HepG2 (cell line): Measurements from ENCODE around the gene LIPH. TPM values are rescaled to one million over a fixed set of nuclear protein-coding genes. Genes with fewer than 3 reads are reported as not detected.

Experiments
- ATAC-seq: fragments of 200-7000 bp; cut with Tn5 transposase; 3 replicates; pipeline ENCODE4 v1.9.1; 2020; ENCODE audit warnings: mild to moderate bottlenecking, moderate library complexity
- BruUV-seq: library from RNA; stranded (reverse); fragments of 400-500 nt; replicated peaks from 2 replicates; lab custom pipeline; 2021; lab: Mats Ljungman, UMichigan
- CTCF ChIA-PET: fragments of 300-600 bp; formaldehyde crosslinking; extraction: SDS; loops from one replicate; lab custom pipeline; 2021; ENCODE audit warnings: low total read pairs, inconsistent platforms, low intra/inter-chr PET ratio; lab: Yijun Ruan, JAX
- POLR2A ChIA-PET: fragments of 350-600 bp; sonication (Branson Sonifier 250); formaldehyde crosslinking; loops from one replicate; lab custom pipeline; 2020; ENCODE audit warnings: antibody characterized with exemption, inconsistent platforms; lab: Yijun Ruan, JAX
- DNase-seq: peaks from one replicate; pipeline ENCODE4 v3.0.0-alpha.2; 2015; ENCODE audit warnings: low spot score
- FAIRE-seq: peaks from 3 replicates; lab custom pipeline; 2011; peaks lifted over from hg19 to GRCh38; lab: Jason Lieb, UNC
- H2AFZ ChIP-seq: one replicate; pipeline ENCODE4 v1.6.1; 2011; ENCODE audit warnings: low read length, inconsistent platforms
- H3K27ac ChIP-seq: fragments of 300-600 bp; 3 replicates; pipeline ENCODE4 v1.8.0; 2011; ENCODE audit warnings: mixed run types, mild to moderate bottlenecking, mixed read lengths, low read length, inconsistent platforms; ENCODE audit not compliant: insufficient read depth; ENCODE audit errors: extremely low read length
- H3K27me3 ChIP-seq, 2 experiments: fragments of 200-600 bp in 1 of 2; 2 replicates in 1 of 2; 3 replicates in 1 of 2; pipeline versions ENCODE4 v1.6.0 to v1.8.0; 2011; ENCODE audit warnings: low read length in 2 of 2, mild to moderate bottlenecking in 2 of 2, moderate library complexity in 2 of 2, inconsistent platforms in 1 of 2; ENCODE audit not compliant: insufficient read depth in 2 of 2, control insufficient read depth in 1 of 2
- H3K36me3 ChIP-seq, 2 experiments: fragments of 200-600 bp in 1 of 2; replicated peaks in 1 of 2; 2 replicates in 1 of 2; 3 replicates in 1 of 2; pipeline versions ENCODE4 v1.5.1 to v1.8.0; 2011; ENCODE audit warnings: low read length in 2 of 2, inconsistent platforms in 1 of 2; ENCODE audit not compliant: insufficient read depth in 2 of 2, control insufficient read depth in 1 of 2
- H3K4me1 ChIP-seq: 2 replicates; pipeline ENCODE4 v1.5.1; 2012; ENCODE audit warnings: low read length, inconsistent platforms; ENCODE audit not compliant: insufficient read depth
- H3K4me2 ChIP-seq: 2 replicates; pipeline ENCODE4 v1.6.0; 2011; ENCODE audit warnings: low read depth, low read length, inconsistent platforms
- H3K4me3 ChIP-seq, 3 experiments: fragments of 200-600 bp in 1 of 3; sonication (generic), shearing (Covaris generic) in 1 of 3; replicated peaks in 1 of 3; 2 replicates each; pipeline ENCODE4 v1.5.1; 2011 to 2016; ENCODE audit warnings: low read length in 3 of 3, inconsistent platforms in 2 of 3, low read depth in 2 of 3, mild to moderate bottlenecking in 2 of 3, control low read depth in 1 of 3, mixed read lengths in 1 of 3; ENCODE audit not compliant: insufficient read depth in 1 of 3
- H3K79me2 ChIP-seq: one replicate; pipeline ENCODE4 v1.6.1; 2011; ENCODE audit warnings: low read length, inconsistent platforms; ENCODE audit not compliant: insufficient read depth
- H3K9ac ChIP-seq: 2 replicates; pipeline ENCODE4 v1.6.0; 2011; ENCODE audit warnings: mild to moderate bottlenecking, low read depth, low read length, inconsistent platforms; ENCODE audit not compliant: insufficient read depth
- H3K9me3 ChIP-seq: 2 replicates; pipeline ENCODE4 v1.5.1; 2012; ENCODE audit warnings: mild to moderate bottlenecking, low read length
- H4K20me1 ChIP-seq: 2 replicates; pipeline ENCODE4 v1.6.0; 2011; ENCODE audit warnings: inconsistent platforms, mild to moderate bottlenecking, low read length, moderate library complexity; ENCODE audit not compliant: insufficient read depth
- GABPB1 ChIP-seq: IDR thresholded peaks from 2 replicates; pipeline ENCODE4 v1.6.1; 2016; ENCODE audit warnings: mild to moderate bottlenecking, missing genetic modification reagents, moderate library complexity, missing compliant biosample characterization
- KMT2B ChIP-seq: IDR thresholded peaks from 2 replicates; pipeline ENCODE4 v1.6.1; 2016; ENCODE audit warnings: missing genetic modification reagents, missing compliant biosample characterization
- NCOA1 ChIP-seq: sonication (generic); formaldehyde crosslinking; IDR thresholded peaks from 2 replicates; pipeline ENCODE4 v1.9.0; 2021; ENCODE audit warnings: missing genetic modification reagents
- RCOR2 ChIP-seq: IDR thresholded peaks from 2 replicates; pipeline ENCODE4 v1.6.1; 2016; ENCODE audit warnings: missing biosample characterization, missing genetic modification reagents
- RFXANK ChIP-seq: IDR thresholded peaks from 2 replicates; pipeline ENCODE4 v1.6.1; 2016
- ZC3H13 ChIP-seq: sonication (generic); formaldehyde crosslinking; IDR thresholded peaks from 2 replicates; pipeline ENCODE4 v1.8.1; 2023; ENCODE audit warnings: mild to moderate bottlenecking, missing genetic modification reagents, moderate library complexity
- ZNF567 ChIP-seq: sonication (generic); formaldehyde crosslinking; IDR thresholded peaks from 2 replicates; pipeline ENCODE4 v1.8.1; 2023; ENCODE audit warnings: mild to moderate bottlenecking, missing genetic modification reagents, borderline replicate concordance
- ZNF598 ChIP-seq: sonication (generic); formaldehyde crosslinking; IDR thresholded peaks from 2 replicates; pipeline ENCODE4 v1.5.1; 2020; ENCODE audit warnings: mild to moderate bottlenecking, missing genetic modification reagents, borderline replicate concordance
- ZNF878 ChIP-seq: sonication (generic); formaldehyde crosslinking; IDR thresholded peaks from 2 replicates; pipeline ENCODE4 v1.8.1; 2023; ENCODE audit warnings: mild to moderate bottlenecking, missing genetic modification reagents, moderate library complexity
- WGBS: methylation state at CpG from one replicate; pipeline ENCODE4 v1.1.6; 2017; ENCODE audit warnings: low lambda C conversion rate; 5-methylcytosine and 5-hydroxymethylcytosine counted together
- in situ Hi-C: cut with HindIII; loops from 2 replicates; pipeline ENCODE4 v1.10.0; 2017; ENCODE audit warnings: low pct_unique_long_range_greater_than_20kb; ENCODE audit not compliant: extremely low pct_ligation_motif_present
- intact Hi-C: fragments of 100-400 bp; cut with micrococcal nuclease; formaldehyde crosslinking; loops from one replicate; pipeline ENCODE4 v1.10.0; 2022; ENCODE audit not compliant: unreplicated experiment
- polyA plus RNA-seq, 8 experiments: library from polyadenylated mRNA; depleted of rRNA in 3 of 8; stranded (reverse) in 7 of 8; unstranded in 1 of 8; fragments of >200 nt; fragmentation: Illumina TruSeq in 4 of 8; extraction: Trizol in 4 of 8; gene quantifications; 2 replicates each; pipeline versions ENCODE4 v1.2.1 to v1.2.3, GENCODE V29; 2011 to 2016; ENCODE audit warnings: low read depth in 4 of 8, missing spikeins in 1 of 8, mixed read lengths in 1 of 8; ENCODE audit not compliant: insufficient read depth in 1 of 8
- total RNA-seq, 5 experiments: library from RNA; depleted of rRNA; stranded (reverse); fragments of >200 nt; fragmentation: Illumina TruSeq; extraction: Trizol; gene quantifications; 2 replicates each; pipeline ENCODE4 v1.2.3, GENCODE V29; 2016; ENCODE audit warnings: low read depth in 1 of 5
- TF ChIP-seq, protein P1 (sequence below): sonication (generic); formaldehyde crosslinking; IDR thresholded peaks from 2 replicates; pipeline ENCODE4 v1.4.0; 2020; ENCODE audit warnings: mild to moderate bottlenecking, low read depth, missing genetic modification reagents
- TF ChIP-seq, protein P2 (sequence below): sonication (generic); formaldehyde crosslinking; IDR thresholded peaks from 2 replicates; pipeline ENCODE4 v1.4.0; 2020; ENCODE audit warnings: missing genetic modification reagents

The LIPH gene
- total and polyA plus RNA-seq, 2 of the 13 experiments (the other 11 are each of a cell fraction or from before 2014, with no cell fraction given) = 0.09 to 0.34 TPM

DNA sequence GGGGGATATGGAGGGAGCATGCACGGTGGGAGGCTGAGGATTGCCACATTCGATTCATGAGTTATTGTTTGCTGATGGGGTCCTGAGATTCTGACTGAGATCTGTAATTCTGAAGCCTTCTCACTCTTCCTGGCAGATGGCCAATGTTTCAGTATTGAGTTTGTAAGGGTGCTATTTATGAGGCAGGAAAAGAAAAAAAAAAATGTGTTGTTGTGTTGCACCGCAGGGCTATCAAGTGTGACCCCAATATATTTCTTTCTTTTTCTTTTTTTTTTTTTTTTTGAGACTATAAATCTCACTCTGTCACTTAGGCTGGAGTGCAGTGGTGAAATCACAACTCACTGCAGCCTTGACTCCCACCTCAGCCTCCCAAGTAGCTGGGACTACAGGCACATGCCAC is 30.5 kb upstream of the LIPH start:
- no TSS peak for BruUV-seq
- no peak overlapping the region for H2AFZ ChIP-seq
- ChIA-PET CTCF (no interaction called here), POLR2A (no interaction called here)
- no peak for FAIRE-seq
- H3K79me2 ChIP-seq = peaks cover 4% of the 10 kb centered on the region
- no peak overlapping the region for H3K9ac ChIP-seq
- H3K36me3 ChIP-seq = no peaks in the 10 kb centered on the region
- H3K27ac ChIP-seq = no peak overlapping the region
- peaks cover 24% of the 10 kb centered on the region for H3K4me1 ChIP-seq
- TF ChIP-seq, protein P1, sequence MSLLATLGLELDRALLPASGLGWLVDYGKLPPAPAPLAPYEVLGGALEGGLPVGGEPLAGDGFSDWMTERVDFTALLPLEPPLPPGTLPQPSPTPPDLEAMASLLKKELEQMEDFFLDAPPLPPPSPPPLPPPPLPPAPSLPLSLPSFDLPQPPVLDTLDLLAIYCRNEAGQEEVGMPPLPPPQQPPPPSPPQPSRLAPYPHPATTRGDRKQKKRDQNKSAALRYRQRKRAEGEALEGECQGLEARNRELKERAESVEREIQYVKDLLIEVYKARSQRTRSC = no peak
- TF ChIP-seq ZNF878 (CRISPR knock-in tag) (no peak), RFXANK (no peak), ZC3H13 (CRISPR knock-in tag) (no peak), RCOR2 (no peak), ZNF567 (no peak), GABPB1 (CRISPR knock-in tag) (no peak), ZNF598 (CRISPR knock-in tag) (no peak), NCOA1 (CRISPR knock-in tag) (no peak), KMT2B (CRISPR knock-in tag) (no peak)
- TF ChIP-seq, protein P2, sequence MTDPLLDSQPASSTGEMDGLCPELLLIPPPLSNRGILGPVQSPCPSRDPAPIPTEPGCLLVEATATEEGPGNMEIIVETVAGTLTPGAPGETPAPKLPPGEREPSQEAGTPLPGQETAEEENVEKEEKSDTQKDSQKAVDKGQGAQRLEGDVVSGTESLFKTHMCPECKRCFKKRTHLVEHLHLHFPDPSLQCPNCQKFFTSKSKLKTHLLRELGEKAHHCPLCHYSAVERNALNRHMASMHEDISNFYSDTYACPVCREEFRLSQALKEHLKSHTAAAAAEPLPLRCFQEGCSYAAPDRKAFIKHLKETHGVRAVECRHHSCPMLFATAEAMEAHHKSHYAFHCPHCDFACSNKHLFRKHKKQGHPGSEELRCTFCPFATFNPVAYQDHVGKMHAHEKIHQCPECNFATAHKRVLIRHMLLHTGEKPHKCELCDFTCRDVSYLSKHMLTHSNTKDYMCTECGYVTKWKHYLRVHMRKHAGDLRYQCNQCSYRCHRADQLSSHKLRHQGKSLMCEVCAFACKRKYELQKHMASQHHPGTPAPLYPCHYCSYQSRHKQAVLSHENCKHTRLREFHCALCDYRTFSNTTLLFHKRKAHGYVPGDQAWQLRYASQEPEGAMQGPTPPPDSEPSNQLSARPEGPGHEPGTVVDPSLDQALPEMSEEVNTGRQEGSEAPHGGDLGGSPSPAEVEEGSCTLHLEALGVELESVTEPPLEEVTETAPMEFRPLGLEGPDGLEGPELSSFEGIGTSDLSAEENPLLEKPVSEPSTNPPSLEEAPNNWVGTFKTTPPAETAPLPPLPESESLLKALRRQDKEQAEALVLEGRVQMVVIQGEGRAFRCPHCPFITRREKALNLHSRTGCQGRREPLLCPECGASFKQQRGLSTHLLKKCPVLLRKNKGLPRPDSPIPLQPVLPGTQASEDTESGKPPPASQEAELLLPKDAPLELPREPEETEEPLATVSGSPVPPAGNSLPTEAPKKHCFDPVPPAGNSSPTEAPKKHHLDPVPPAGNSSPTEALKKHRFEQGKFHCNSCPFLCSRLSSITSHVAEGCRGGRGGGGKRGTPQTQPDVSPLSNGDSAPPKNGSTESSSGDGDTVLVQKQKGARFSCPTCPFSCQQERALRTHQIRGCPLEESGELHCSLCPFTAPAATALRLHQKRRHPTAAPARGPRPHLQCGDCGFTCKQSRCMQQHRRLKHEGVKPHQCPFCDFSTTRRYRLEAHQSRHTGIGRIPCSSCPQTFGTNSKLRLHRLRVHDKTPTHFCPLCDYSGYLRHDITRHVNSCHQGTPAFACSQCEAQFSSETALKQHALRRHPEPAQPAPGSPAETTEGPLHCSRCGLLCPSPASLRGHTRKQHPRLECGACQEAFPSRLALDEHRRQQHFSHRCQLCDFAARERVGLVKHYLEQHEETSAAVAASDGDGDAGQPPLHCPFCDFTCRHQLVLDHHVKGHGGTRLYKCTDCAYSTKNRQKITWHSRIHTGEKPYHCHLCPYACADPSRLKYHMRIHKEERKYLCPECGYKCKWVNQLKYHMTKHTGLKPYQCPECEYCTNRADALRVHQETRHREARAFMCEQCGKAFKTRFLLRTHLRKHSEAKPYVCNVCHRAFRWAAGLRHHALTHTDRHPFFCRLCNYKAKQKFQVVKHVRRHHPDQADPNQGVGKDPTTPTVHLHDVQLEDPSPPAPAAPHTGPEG = no peak
- no peak for DNase-seq
- no peaks in the 10 kb centered on the region for H4K20me1 ChIP-seq
- no peak for ATAC-seq
- H3K27me3 ChIP-seq = no peaks in the 10 kb centered on the region; a peak in 1 of 5 replicates
- 16% methylated on average over 3 of the region's 3 CpGs for WGBS
- H3K9me3 ChIP-seq = no peaks in the 10 kb centered on the region
- in situ Hi-C loops (no loop called here), intact Hi-C loops (no loop called here)
- no peak overlapping the region for H3K4me3 ChIP-seq
- no peak overlapping the region for H3K4me2 ChIP-seq
